ENCODE data around the gene PLXNA4. TPM values are rescaled to one million over a fixed set of nuclear protein-coding genes. Genes with fewer than 3 reads are reported as not detected.

PLXNA4 gene
- total and polyA plus RNA-seq, 2 donors from 2014 or later = 0.17 to 3.5 TPM

DNA sequence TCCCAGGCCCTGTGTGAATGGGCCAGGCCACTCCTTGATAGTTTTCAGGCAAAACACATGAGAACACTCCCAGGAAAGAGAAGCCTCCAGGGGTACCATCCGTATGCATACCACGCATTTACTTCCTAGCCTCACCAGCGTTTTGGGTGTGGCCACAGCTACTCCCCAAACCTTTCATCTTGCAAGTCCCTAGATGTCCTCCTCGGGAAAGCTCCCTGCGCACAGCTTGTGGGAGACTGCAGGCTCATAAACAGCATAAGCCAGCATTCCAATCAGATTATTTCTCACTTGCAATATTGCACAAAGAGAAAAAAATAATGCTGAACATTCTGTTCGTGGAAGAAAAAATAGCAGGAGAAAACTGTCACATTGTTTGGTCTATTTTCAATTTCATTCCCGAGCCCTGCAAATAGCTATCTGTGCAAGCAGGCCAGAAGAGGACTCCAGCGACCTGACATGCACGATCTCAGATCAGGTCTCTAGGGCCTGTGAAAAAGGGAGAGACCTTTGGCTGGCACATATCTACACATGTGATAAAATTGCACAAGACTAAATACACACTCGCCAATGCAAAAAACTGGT, 175.6 kb downstream of the PLXNA4 start:
- H3K4me3 ChIP-seq (ENCODE audit: low read length in 3 of 3) = no peak overlapping the region
- DNase-seq (no peak), FAIRE-seq (no peak)
- H3K36me3 ChIP-seq (ENCODE audit: control insufficient read depth in 2 of 3, insufficient read depth in 3 of 3, low read length in 3 of 3) = no peaks in the 10 kb centered on the region
- intact Hi-C loops (cut with DNase I) = no loop called here
- H3K9me3 ChIP-seq (ENCODE audit: control insufficient read depth in 2 of 3, insufficient read depth in 1 of 3, low read length in 3 of 3) = no peaks in the 10 kb centered on the region
- no peaks in the 10 kb centered on the region for H3K27me3 ChIP-seq (ENCODE audit: control insufficient read depth, insufficient read depth, low read length)
- no peak overlapping the region for H3K27ac ChIP-seq (ENCODE audit: low read depth in 2 of 2, low read length in 2 of 2)
- no peak overlapping the region for H3K9ac ChIP-seq (ENCODE audit: low read length in 3 of 3)
- TF ChIP-seq, protein P1, sequence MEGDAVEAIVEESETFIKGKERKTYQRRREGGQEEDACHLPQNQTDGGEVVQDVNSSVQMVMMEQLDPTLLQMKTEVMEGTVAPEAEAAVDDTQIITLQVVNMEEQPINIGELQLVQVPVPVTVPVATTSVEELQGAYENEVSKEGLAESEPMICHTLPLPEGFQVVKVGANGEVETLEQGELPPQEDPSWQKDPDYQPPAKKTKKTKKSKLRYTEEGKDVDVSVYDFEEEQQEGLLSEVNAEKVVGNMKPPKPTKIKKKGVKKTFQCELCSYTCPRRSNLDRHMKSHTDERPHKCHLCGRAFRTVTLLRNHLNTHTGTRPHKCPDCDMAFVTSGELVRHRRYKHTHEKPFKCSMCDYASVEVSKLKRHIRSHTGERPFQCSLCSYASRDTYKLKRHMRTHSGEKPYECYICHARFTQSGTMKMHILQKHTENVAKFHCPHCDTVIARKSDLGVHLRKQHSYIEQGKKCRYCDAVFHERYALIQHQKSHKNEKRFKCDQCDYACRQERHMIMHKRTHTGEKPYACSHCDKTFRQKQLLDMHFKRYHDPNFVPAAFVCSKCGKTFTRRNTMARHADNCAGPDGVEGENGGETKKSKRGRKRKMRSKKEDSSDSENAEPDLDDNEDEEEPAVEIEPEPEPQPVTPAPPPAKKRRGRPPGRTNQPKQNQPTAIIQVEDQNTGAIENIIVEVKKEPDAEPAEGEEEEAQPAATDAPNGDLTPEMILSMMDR (IDR thresholded peaks at IDR 0.05; ENCODE audit: borderline replicate concordance, extremely low read depth, insufficient read depth) = no peak
- no peaks in the 10 kb centered on the region for H3K4me1 ChIP-seq (ENCODE audit: control insufficient read depth in 2 of 3, insufficient read depth in 2 of 3, low read depth in 1 of 3, low read length in 3 of 3)

DNA sequence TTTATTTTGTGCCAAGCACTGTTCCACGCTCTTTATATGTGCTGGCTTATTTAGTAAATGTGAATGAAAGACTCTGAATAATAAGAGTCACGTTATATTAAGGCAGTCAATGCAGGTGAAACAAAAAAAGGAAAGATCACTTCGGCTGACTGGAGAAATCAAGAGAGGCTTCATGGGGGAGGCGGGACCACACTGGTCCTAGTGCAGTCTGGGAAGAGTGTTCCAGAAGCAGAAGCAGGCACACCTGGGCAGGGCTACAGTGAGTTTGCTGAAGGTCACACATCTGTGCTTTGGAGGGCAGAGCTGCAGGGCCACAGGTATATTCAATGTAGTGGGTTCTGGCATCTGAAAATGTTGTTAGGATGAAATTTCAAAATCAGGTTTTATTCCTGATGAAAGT, 176.9 kb downstream of the PLXNA4 start:
- Histone ChIP-seq H3K27me3 (ENCODE audit: control insufficient read depth, insufficient read depth, low read length) (no peaks in the 10 kb centered on the region), H3K9me3 (ENCODE audit: control insufficient read depth in 2 of 3, insufficient read depth in 1 of 3, low read length in 3 of 3) (no peaks in the 10 kb centered on the region), H3K9ac (ENCODE audit: low read length in 3 of 3) (no peak overlapping the region), H3K4me3 (ENCODE audit: low read length in 3 of 3) (no peak overlapping the region), H3K27ac (ENCODE audit: low read depth in 2 of 2, low read length in 2 of 2) (no peak overlapping the region), H3K4me1 (ENCODE audit: control insufficient read depth in 2 of 3, insufficient read depth in 2 of 3, low read depth in 1 of 3, low read length in 3 of 3) (no peaks in the 10 kb centered on the region), H3K36me3 (ENCODE audit: control insufficient read depth in 2 of 3, insufficient read depth in 3 of 3, low read length in 3 of 3) (no peaks in the 10 kb centered on the region)
- TF ChIP-seq, protein P1 (IDR thresholded peaks at IDR 0.05; ENCODE audit: borderline replicate concordance, extremely low read depth, insufficient read depth) = no peak
- FAIRE-seq (no peak), DNase-seq (no peak)
- intact Hi-C loops (cut with DNase I) = no loop called here

DNA sequence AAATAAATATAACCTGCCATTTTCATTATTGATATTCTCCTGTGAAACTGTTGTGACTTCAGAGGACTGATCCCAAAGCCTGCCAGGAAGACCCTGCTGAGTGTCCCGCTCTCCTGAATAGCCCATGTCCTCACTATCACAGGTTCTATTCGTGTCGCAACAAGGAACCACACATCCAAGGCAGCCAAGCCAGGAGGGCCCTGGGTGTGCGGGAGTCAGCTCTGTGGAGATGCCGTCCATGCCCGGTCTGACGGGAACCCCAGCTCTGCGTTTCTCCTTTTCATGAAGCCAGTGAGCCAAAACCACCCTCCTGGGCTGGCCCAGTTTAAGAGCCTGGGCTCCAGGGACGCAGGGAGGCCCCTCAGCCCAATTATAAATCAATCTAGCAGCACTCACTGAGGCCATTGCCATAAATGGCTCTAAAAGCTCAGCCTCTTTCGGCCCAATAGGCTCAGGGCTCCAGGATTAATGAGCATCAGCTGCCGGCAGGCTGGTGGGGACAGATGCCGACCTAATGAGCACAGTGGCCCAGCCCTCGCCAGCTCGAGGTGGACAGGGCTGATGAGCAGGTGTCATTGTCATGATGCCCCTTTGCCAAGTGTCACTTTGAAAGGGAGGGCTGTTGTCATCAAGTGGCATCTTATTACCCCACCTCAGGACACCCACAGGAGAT, 177.9 kb downstream of the PLXNA4 start:
- FAIRE-seq (no peak), DNase-seq (peak in 2 of 5 donors; percentile 20 to 28)
- intact Hi-C loops (cut with DNase I) = no loop called here
- TF ChIP-seq, protein P1 (IDR thresholded peaks at IDR 0.05; ENCODE audit: borderline replicate concordance, extremely low read depth, insufficient read depth) = no peak
- H3K4me1 ChIP-seq (ENCODE audit: control insufficient read depth in 2 of 3, insufficient read depth in 2 of 3, low read depth in 1 of 3, low read length in 3 of 3) = peaks cover 0 to 3% (median 0%) of the 10 kb centered on the region in 3 donors
- no peaks in the 10 kb centered on the region for H3K9me3 ChIP-seq (ENCODE audit: control insufficient read depth in 2 of 3, insufficient read depth in 1 of 3, low read length in 3 of 3)
- H3K36me3 ChIP-seq (ENCODE audit: control insufficient read depth in 2 of 3, insufficient read depth in 3 of 3, low read length in 3 of 3) = no peaks in the 10 kb centered on the region
- no peak overlapping the region for H3K27ac ChIP-seq (ENCODE audit: low read depth in 2 of 2, low read length in 2 of 2)
- H3K4me3 ChIP-seq (ENCODE audit: low read length in 3 of 3) = no peak overlapping the region
- no peak overlapping the region for H3K9ac ChIP-seq (ENCODE audit: low read length in 3 of 3)
- H3K27me3 ChIP-seq (ENCODE audit: control insufficient read depth, insufficient read depth, low read length) = no peaks in the 10 kb centered on the region
